CD4-positive, alpha-beta T cell (primary cell): ENCODE data around the gene FGD5. TPM values are rescaled to one million over a fixed set of nuclear protein-coding genes. Genes with fewer than 3 reads are reported as not detected.
A peak's percentile ranks its signal among the peaks of the same experiment; 100 is the strongest.

ENCODE experiments used
- ATAC-seq: fragments of 200-7000 bp; cut with Tn5 transposase; one replicate; pipeline ENCODE4 v1.10.0; 2022; ENCODE audit warnings: mild to moderate bottlenecking; ENCODE audit not compliant: poor library complexity
- CTCF ChIA-PET: fragments of 350-600 bp; sonication (Branson Sonifier 250); formaldehyde crosslinking; loops from one replicate; lab custom pipeline; 2021; ENCODE audit warnings: antibody characterized with exemption, inconsistent platforms; lab: Charles Lee
- POLR2A ChIA-PET: fragments of 350-600 bp; sonication (Branson Sonifier 250); formaldehyde crosslinking; loops from one replicate; lab custom pipeline; 2021; ENCODE audit warnings: antibody characterized with exemption, inconsistent platforms; lab: Charles Lee
- DNase-seq, 14 experiments: peaks; one replicate each; pipeline ENCODE4 v3.0.0-alpha.2; 2013 to 2020; ENCODE audit warnings: mixed read lengths in 2 of 14
- H3K27ac ChIP-seq, 2 donors: one replicate each; pipeline versions ENCODE4 v1.5.1 to v1.7.0; 2013; ENCODE audit warnings: low read length in 2 of 2, low read depth in 1 of 2, mild to moderate bottlenecking in 1 of 2
- H3K27me3 ChIP-seq, 2 experiments: 1 replicate in 1 of 2; 2 replicates in 1 of 2; pipeline versions ENCODE4 v1.6.1 to v1.7.0; 2013; ENCODE audit warnings: low read length in 2 of 2, control low read depth in 1 of 2, mild to moderate bottlenecking in 1 of 2, moderate library complexity in 1 of 2; ENCODE audit not compliant: insufficient read depth in 2 of 2, control insufficient read depth in 1 of 2
- H3K36me3 ChIP-seq: one replicate; pipeline ENCODE4 v1.6.1; 2013; ENCODE audit warnings: low read length, control low read depth; ENCODE audit not compliant: insufficient read depth
- H3K4me1 ChIP-seq: one replicate; pipeline ENCODE4 v1.6.1; 2013; ENCODE audit warnings: low read length, control low read depth; ENCODE audit not compliant: insufficient read depth
- H3K4me3 ChIP-seq: one replicate; pipeline ENCODE4 v1.5.1; 2013; ENCODE audit warnings: mild to moderate bottlenecking, low read length, moderate library complexity
- H3K9me3 ChIP-seq, 2 experiments: 1 replicate in 1 of 2; 2 replicates in 1 of 2; pipeline versions ENCODE4 v1.6.1 to v1.7.0; 2013; ENCODE audit warnings: low read length in 2 of 2, mild to moderate bottlenecking in 2 of 2, control low read depth in 1 of 2, moderate library complexity in 1 of 2; ENCODE audit not compliant: control insufficient read depth in 1 of 2, insufficient read depth in 1 of 2
- H3K27ac Mint-ChIP-seq: one replicate; pipeline ENCODE4 v1.8.0; 2020; ENCODE audit warnings: mixed read lengths
- H3K27me3 Mint-ChIP-seq: one replicate; pipeline ENCODE4 v1.8.0; 2021; ENCODE audit warnings: mixed read lengths
- H3K36me3 Mint-ChIP-seq: one replicate; pipeline ENCODE4 v1.8.0; 2021; ENCODE audit warnings: low read depth, mixed read lengths
- H3K4me1 Mint-ChIP-seq: one replicate; pipeline ENCODE4 v1.8.0; 2021; ENCODE audit warnings: low read depth, mixed read lengths
- H3K4me3 Mint-ChIP-seq: one replicate; pipeline ENCODE4 v1.8.0; 2020; ENCODE audit warnings: mild to moderate bottlenecking, mixed read lengths
- H3K9me3 Mint-ChIP-seq: one replicate; pipeline ENCODE4 v1.8.0; 2020; ENCODE audit warnings: mixed read lengths
- intact Hi-C, 2 experiments: fragments of 100-400 bp; cut with DNase I in 1 of 2; cut with micrococcal nuclease in 1 of 2; formaldehyde crosslinking; loops; one replicate each; pipeline versions ENCODE4 v1.15.1 to v1.9.0; 2023 to 2025; cut with DNase I, micrococcal nuclease
- total RNA-seq, 174 experiments: library from RNA in 2 of 174; stranded (reverse) in 2 of 174; gene quantifications; one replicate each; pipeline ENCODE4 v1.2.3 and lab custom pipeline; 2021 to 2026
- TF ChIP-seq, protein P1 (sequence below): fragments of 200-600 bp; IDR thresholded peaks from one replicate; pipeline ENCODE4 v1.8.0; 2022; ENCODE audit warnings: antibody characterized with exemption, mild to moderate bottlenecking

Gene FGD5
- total RNA-seq, 2 experiments from 2014 or later, result not detected

DNA sequence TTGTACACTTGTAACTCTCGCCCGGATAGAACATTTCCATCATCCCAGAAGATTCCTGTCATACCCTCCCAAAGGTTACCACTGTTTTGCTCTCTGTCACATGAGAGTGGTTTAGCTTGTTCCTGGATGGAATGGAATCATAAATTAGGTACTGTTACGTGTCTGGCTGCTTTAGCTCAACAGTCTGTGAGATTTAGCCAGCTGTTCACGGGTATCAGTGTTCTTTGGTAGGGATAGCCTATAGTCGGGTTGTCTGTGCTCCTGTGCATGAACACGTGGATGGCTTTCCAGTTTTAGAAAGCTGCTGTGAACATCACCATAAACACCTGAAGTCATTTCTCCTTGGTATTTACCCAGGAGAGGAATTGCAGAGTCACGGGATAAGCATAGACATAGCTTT lies 70.4 kb downstream of the FGD5 start:
- POLR2A ChIA-PET, result no interaction called here
- intact Hi-C loops, result no loop called here
- Mint-ChIP-seq H3K4me3 (no peak overlapping the region), H3K36me3 (no peaks in the 10 kb centered on the region), H3K9me3 (no peaks in the 10 kb centered on the region), H3K4me1 (peaks cover 37% of the 10 kb centered on the region), H3K27me3 (no peaks in the 10 kb centered on the region), H3K27ac (no peak overlapping the region)
- DNase-seq (no peak), ATAC-seq (no peak)
- CTCF ChIA-PET, result no interaction called here
- Histone ChIP-seq H3K9me3 (no peaks in the 10 kb centered on the region), H3K27me3 (no peaks in the 10 kb centered on the region), H3K27ac (no peak overlapping the region), H3K36me3 (no peaks in the 10 kb centered on the region), H3K4me3 (no peak overlapping the region), H3K4me1 (peaks cover 35% of the 10 kb centered on the region)
- TF ChIP-seq, protein P1, sequence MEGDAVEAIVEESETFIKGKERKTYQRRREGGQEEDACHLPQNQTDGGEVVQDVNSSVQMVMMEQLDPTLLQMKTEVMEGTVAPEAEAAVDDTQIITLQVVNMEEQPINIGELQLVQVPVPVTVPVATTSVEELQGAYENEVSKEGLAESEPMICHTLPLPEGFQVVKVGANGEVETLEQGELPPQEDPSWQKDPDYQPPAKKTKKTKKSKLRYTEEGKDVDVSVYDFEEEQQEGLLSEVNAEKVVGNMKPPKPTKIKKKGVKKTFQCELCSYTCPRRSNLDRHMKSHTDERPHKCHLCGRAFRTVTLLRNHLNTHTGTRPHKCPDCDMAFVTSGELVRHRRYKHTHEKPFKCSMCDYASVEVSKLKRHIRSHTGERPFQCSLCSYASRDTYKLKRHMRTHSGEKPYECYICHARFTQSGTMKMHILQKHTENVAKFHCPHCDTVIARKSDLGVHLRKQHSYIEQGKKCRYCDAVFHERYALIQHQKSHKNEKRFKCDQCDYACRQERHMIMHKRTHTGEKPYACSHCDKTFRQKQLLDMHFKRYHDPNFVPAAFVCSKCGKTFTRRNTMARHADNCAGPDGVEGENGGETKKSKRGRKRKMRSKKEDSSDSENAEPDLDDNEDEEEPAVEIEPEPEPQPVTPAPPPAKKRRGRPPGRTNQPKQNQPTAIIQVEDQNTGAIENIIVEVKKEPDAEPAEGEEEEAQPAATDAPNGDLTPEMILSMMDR, result no peak

DNA sequence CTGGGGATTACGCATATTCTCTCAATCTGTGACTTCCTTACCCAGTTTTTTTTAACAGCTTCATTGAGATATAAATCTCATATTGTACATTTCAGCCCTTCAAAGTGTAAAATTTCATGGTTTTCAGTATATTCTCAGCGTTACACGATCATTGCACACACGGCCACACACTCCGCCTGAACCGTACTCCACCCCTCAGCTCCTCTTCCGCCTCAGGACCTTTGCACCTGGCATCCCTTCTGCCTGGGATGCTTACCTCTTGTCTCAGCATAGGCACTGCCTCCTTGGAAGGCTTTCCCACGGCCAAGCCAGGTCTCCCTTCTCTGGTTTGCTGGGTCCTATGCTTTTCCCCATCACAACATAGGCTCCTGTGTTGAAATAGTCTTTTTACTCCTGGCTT lies 71.2 kb downstream of the FGD5 start:
- Histone ChIP-seq H3K4me3 (no peak overlapping the region), H3K9me3 (no peaks in the 10 kb centered on the region), H3K36me3 (no peaks in the 10 kb centered on the region), H3K27ac (no peak overlapping the region), H3K4me1 (peaks cover 28% of the 10 kb centered on the region), H3K27me3 (no peaks in the 10 kb centered on the region)
- Mint-ChIP-seq H3K27me3 (no peaks in the 10 kb centered on the region), H3K4me3 (no peak overlapping the region), H3K27ac (no peak overlapping the region), H3K4me1 (peaks cover 30% of the 10 kb centered on the region), H3K36me3 (no peaks in the 10 kb centered on the region), H3K9me3 (no peaks in the 10 kb centered on the region)
- CTCF ChIA-PET, result no interaction called here
- DNase-seq (no peak), ATAC-seq (no peak)
- TF ChIP-seq, protein P1, result no peak
- POLR2A ChIA-PET, result interaction anchor here (0.6 to 1.5 kb wide), 2 partner anchors 11 to 42 kb away, joined by 4 to 5 read pairs; no protein-coding TSS in a partner anchor
- intact Hi-C loops, result no loop called here

DNA sequence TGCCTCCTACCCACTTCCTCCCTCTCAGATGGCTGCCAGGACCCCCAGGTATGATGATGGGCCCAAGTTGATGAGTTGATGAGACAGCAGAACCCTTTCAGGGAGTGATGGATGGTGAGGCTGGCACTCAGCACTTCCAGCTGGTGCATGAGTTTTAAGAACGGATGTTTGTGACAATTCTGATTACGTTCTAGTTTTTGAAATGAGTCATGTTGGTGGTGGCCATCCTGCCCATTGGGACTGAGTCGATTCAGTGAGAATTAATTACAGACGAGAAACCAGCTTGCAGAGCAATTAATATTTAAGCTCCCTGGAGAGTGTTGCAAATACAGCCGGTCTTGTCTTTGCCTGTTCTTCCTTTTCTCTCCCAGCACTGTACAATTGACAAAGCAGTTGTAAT lies 71.7 kb downstream of the FGD5 start:
- H3K4me1 Mint-ChIP-seq, result peaks cover 24% of the 10 kb centered on the region
- intact Hi-C loops, result no loop called here
- no peaks in the 10 kb centered on the region for H3K9me3 ChIP-seq
- ChIA-PET POLR2A (interaction anchor here (0.7 to 1.5 kb wide), 2 partner anchors 9 to 12 kb away, joined by 3 to 5 read pairs; no protein-coding TSS in a partner anchor), CTCF (no interaction called here)
- no peaks in the 10 kb centered on the region for H3K9me3 Mint-ChIP-seq
- no peaks in the 10 kb centered on the region for H3K36me3 ChIP-seq
- H3K27ac Mint-ChIP-seq, result no peak overlapping the region
- no peaks in the 10 kb centered on the region for H3K36me3 Mint-ChIP-seq
- H3K4me1 ChIP-seq, result peaks cover 23% of the 10 kb centered on the region
- DNase-seq, result peak in 1 of 14 experiments; percentile 41
- no peak overlapping the region for H3K4me3 ChIP-seq
- TF ChIP-seq, protein P1, result no peak
- no peak overlapping the region for H3K4me3 Mint-ChIP-seq
- no peak overlapping the region for H3K27ac ChIP-seq
- H3K27me3 Mint-ChIP-seq, result no peaks in the 10 kb centered on the region
- no peaks in the 10 kb centered on the region for H3K27me3 ChIP-seq
- peak; percentile 60 for ATAC-seq
